ENCODE data around the gene PDGFD. TPM values are rescaled to one million over a fixed set of nuclear protein-coding genes. Genes with fewer than 3 reads are reported as not detected.

The PDGFD gene
- total and polyA plus RNA-seq, 2 experiments from 2014 or later = 1.9 to 4.5 TPM

GRCh38 chr11:103949781-103950180 is 214.2 kb downstream of the PDGFD start (continued):
- TF ChIP-seq, protein P1, sequence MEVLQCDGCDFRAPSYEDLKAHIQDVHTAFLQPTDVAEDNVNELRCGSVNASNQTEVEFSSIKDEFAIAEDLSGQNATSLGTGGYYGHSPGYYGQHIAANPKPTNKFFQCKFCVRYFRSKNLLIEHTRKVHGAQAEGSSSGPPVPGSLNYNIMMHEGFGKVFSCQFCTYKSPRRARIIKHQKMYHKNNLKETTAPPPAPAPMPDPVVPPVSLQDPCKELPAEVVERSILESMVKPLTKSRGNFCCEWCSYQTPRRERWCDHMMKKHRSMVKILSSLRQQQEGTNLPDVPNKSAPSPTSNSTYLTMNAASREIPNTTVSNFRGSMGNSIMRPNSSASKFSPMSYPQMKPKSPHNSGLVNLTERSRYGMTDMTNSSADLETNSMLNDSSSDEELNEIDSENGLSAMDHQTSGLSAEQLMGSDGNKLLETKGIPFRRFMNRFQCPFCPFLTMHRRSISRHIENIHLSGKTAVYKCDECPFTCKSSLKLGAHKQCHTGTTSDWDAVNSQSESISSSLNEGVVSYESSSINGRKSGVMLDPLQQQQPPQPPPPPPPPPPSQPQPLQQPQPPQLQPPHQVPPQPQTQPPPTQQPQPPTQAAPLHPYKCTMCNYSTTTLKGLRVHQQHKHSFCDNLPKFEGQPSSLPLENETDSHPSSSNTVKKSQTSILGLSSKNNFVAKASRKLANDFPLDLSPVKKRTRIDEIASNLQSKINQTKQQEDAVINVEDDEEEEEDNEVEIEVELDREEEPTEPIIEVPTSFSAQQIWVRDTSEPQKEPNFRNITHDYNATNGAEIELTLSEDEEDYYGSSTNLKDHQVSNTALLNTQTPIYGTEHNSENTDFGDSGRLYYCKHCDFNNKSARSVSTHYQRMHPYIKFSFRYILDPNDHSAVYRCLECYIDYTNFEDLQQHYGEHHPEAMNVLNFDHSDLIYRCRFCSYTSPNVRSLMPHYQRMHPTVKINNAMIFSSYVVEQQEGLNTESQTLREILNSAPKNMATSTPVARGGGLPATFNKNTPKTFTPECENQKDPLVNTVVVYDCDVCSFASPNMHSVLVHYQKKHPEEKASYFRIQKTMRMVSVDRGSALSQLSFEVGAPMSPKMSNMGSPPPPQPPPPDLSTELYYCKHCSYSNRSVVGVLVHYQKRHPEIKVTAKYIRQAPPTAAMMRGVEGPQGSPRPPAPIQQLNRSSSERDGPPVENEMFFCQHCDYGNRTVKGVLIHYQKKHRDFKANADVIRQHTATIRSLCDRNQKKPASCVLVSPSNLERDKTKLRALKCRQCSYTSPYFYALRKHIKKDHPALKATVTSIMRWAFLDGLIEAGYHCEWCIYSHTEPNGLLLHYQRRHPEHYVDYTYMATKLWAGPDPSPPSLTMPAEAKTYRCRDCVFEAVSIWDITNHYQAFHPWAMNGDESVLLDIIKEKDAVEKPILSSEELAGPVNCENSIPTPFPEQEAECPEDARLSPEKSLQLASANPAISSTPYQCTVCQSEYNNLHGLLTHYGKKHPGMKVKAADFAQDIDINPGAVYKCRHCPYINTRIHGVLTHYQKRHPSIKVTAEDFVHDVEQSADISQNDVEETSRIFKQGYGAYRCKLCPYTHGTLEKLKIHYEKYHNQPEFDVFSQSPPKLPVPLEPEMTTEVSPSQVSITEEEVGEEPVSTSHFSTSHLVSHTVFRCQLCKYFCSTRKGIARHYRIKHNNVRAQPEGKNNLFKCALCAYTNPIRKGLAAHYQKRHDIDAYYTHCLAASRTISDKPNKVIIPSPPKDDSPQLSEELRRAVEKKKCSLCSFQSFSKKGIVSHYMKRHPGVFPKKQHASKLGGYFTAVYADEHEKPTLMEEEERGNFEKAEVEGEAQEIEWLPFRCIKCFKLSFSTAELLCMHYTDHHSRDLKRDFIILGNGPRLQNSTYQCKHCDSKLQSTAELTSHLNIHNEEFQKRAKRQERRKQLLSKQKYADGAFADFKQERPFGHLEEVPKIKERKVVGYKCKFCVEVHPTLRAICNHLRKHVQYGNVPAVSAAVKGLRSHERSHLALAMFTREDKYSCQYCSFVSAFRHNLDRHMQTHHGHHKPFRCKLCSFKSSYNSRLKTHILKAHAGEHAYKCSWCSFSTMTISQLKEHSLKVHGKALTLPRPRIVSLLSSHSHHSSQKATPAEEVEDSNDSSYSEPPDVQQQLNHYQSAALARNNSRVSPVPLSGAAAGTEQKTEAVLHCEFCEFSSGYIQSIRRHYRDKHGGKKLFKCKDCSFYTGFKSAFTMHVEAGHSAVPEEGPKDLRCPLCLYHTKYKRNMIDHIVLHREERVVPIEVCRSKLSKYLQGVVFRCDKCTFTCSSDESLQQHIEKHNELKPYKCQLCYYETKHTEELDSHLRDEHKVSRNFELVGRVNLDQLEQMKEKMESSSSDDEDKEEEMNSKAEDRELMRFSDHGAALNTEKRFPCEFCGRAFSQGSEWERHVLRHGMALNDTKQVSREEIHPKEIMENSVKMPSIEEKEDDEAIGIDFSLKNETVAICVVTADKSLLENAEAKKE (CRISPR knock-in tag; IDR thresholded peaks at IDR 0.05) = no peak
- TF ChIP-seq ZNF114 (CRISPR knock-in tag; IDR thresholded peaks at IDR 0.05) = no peak
- no peak for TF ChIP-seq STAT1 (IDR thresholded peaks at IDR 0.05; ENCODE audit: unreplicated experiment)
- TF ChIP-seq NANOG (IDR thresholded peaks at IDR 0.05; ENCODE audit: borderline replicate concordance) = no peak
- no peak for TF ChIP-seq CREB1 (CRISPR knock-in tag; IDR thresholded peaks at IDR 0.05; ENCODE audit: low read depth)
- no peak for TF ChIP-seq CTCF (conservative IDR thresholded peaks at IDR 0.05; ENCODE audit: low read depth in 2 of 2)

- no peaks in the 10 kb centered on the region for H3K4me1 ChIP-seq (ENCODE audit: insufficient read depth)
- no peak overlapping the region for H3K27ac Mint-ChIP-seq
- H3K36me3 Mint-ChIP-seq (ENCODE audit: low read depth) = no peaks in the 10 kb centered on the region
- no peaks in the 10 kb centered on the region for H3F3A ChIP-seq (replicated peaks; ENCODE audit: low read depth)
- no peak overlapping the region for H3K4me3 Mint-ChIP-seq
- no peaks in the 10 kb centered on the region for H3K79me2 ChIP-seq (replicated peaks; ENCODE audit: insufficient read depth)
- no peaks in the 10 kb centered on the region for H3K36me3 ChIP-seq (ENCODE audit: insufficient read depth)
- H3K4me3 ChIP-seq = no peak overlapping the region
- H2AFZ ChIP-seq = no peak overlapping the region
- no peak overlapping the region for H3K27ac ChIP-seq (ENCODE audit: low read depth)
- no peaks in the 10 kb centered on the region for H3K27me3 Mint-ChIP-seq (ENCODE audit: insufficient read depth, low read depth, poor library complexity)
- DNase-seq (ENCODE audit: low spot score) (no peak), ATAC-seq (no peak)
- H3K4me2 ChIP-seq = no peak overlapping the region
- H3K9me2 ChIP-seq (ENCODE audit: insufficient read depth) = no peaks in the 10 kb centered on the region
- H4K20me1 ChIP-seq (replicated peaks; ENCODE audit: insufficient read depth) = no peaks in the 10 kb centered on the region
- H3K27me3 ChIP-seq (ENCODE audit: insufficient read depth) = no peaks in the 10 kb centered on the region
- H3K9me3 Mint-ChIP-seq = no peaks in the 10 kb centered on the region
- H3K4me1 Mint-ChIP-seq = no peaks in the 10 kb centered on the region
- TF ChIP-seq EZH2phosphoT487 (IDR thresholded peaks at IDR 0.05; ENCODE audit: unreplicated experiment) = no peak
- no peak for TF ChIP-seq STAT1 (IDR thresholded peaks at IDR 0.05; ENCODE audit: unreplicated experiment)
- TF ChIP-seq EZH2 (IDR thresholded peaks at IDR 0.05; ENCODE audit: low read depth, unreplicated experiment) = no peak
- TF ChIP-seq ZNF114 (CRISPR knock-in tag; IDR thresholded peaks at IDR 0.05) = no peak
- TF ChIP-seq POLR2AphosphoS5 (IDR thresholded peaks at IDR 0.05; ENCODE audit: low read depth) = no peak
- TF ChIP-seq, protein P2, sequence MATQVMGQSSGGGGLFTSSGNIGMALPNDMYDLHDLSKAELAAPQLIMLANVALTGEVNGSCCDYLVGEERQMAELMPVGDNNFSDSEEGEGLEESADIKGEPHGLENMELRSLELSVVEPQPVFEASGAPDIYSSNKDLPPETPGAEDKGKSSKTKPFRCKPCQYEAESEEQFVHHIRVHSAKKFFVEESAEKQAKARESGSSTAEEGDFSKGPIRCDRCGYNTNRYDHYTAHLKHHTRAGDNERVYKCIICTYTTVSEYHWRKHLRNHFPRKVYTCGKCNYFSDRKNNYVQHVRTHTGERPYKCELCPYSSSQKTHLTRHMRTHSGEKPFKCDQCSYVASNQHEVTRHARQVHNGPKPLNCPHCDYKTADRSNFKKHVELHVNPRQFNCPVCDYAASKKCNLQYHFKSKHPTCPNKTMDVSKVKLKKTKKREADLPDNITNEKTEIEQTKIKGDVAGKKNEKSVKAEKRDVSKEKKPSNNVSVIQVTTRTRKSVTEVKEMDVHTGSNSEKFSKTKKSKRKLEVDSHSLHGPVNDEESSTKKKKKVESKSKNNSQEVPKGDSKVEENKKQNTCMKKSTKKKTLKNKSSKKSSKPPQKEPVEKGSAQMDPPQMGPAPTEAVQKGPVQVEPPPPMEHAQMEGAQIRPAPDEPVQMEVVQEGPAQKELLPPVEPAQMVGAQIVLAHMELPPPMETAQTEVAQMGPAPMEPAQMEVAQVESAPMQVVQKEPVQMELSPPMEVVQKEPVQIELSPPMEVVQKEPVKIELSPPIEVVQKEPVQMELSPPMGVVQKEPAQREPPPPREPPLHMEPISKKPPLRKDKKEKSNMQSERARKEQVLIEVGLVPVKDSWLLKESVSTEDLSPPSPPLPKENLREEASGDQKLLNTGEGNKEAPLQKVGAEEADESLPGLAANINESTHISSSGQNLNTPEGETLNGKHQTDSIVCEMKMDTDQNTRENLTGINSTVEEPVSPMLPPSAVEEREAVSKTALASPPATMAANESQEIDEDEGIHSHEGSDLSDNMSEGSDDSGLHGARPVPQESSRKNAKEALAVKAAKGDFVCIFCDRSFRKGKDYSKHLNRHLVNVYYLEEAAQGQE (IDR thresholded peaks at IDR 0.05; ENCODE audit: unreplicated experiment) = no peak
- no peak for TF ChIP-seq JUNB (IDR thresholded peaks at IDR 0.05; ENCODE audit: unreplicated experiment)
Observed at GRCh38 chr11:103948187-103948763, 215.7 kb downstream of the PDGFD start.
